ENCODE results near the gene BOD1.

Gene BOD1

DNA sequence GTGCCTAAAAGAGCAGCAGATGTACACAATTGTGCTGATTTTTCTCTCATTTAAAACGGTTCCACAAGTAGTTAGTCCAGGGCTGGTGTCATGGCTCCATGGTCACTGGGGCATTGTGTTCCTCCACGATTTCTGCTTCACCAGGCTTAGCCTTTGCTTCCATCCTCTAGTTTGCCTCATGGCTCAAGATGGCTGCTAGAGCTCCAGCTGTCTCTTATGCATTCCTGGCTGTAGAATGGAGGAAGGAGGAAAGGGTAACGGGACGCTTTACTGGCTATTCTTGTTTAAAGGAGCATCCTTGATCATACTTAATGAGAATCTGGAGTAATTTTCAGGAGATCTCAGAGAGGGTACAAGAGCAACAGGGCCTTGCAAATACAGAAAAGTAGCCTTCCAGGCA, 47.7 kb downstream of the BOD1 start:
- H3K4me1 ChIP-seq (ENCODE audit: control insufficient read depth in 1 of 2, insufficient read depth in 1 of 2, low read depth in 1 of 2, low read length in 1 of 2): peaks cover 0 to 7% of the 10 kb centered on the region in 2 experiments
- no peaks in the 10 kb centered on the region for H3K36me3 ChIP-seq
- TF ChIP-seq, protein P1, sequence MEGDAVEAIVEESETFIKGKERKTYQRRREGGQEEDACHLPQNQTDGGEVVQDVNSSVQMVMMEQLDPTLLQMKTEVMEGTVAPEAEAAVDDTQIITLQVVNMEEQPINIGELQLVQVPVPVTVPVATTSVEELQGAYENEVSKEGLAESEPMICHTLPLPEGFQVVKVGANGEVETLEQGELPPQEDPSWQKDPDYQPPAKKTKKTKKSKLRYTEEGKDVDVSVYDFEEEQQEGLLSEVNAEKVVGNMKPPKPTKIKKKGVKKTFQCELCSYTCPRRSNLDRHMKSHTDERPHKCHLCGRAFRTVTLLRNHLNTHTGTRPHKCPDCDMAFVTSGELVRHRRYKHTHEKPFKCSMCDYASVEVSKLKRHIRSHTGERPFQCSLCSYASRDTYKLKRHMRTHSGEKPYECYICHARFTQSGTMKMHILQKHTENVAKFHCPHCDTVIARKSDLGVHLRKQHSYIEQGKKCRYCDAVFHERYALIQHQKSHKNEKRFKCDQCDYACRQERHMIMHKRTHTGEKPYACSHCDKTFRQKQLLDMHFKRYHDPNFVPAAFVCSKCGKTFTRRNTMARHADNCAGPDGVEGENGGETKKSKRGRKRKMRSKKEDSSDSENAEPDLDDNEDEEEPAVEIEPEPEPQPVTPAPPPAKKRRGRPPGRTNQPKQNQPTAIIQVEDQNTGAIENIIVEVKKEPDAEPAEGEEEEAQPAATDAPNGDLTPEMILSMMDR (IDR thresholded peaks at IDR 0.05): no peak
- H3K27ac ChIP-seq: no peak overlapping the region
- H3K4me3 ChIP-seq (ENCODE audit: low read depth in 1 of 2, low read length in 1 of 2): no peak overlapping the region
- H3K9me3 ChIP-seq: no peaks in the 10 kb centered on the region
- peaks cover 56% of the 10 kb centered on the region for H3K27me3 ChIP-seq

GRCh38 chr5:173568128-173568527, 48.3 kb downstream of the BOD1 start:
- no peaks in the 10 kb centered on the region for H3K36me3 ChIP-seq
- TF ChIP-seq, protein P1 (IDR thresholded peaks at IDR 0.05): no peak
- H3K9me3 ChIP-seq: no peaks in the 10 kb centered on the region
- H3K27me3 ChIP-seq: peaks cover 55% of the 10 kb centered on the region
- no peak overlapping the region for H3K4me3 ChIP-seq (ENCODE audit: low read depth in 1 of 2, low read length in 1 of 2)
- peaks cover 0 to 4% of the 10 kb centered on the region in 2 experiments for H3K4me1 ChIP-seq (ENCODE audit: control insufficient read depth in 1 of 2, insufficient read depth in 1 of 2, low read depth in 1 of 2, low read length in 1 of 2)
- no peak overlapping the region for H3K27ac ChIP-seq

- no peaks in the 10 kb centered on the region for H3K36me3 ChIP-seq
- peaks cover 55% of the 10 kb centered on the region for H3K27me3 ChIP-seq
- H3K4me3 ChIP-seq (ENCODE audit: low read depth in 1 of 2, low read length in 1 of 2): no peak overlapping the region
- TF ChIP-seq, protein P1 (IDR thresholded peaks at IDR 0.05): no peak
- H3K9me3 ChIP-seq: no peaks in the 10 kb centered on the region
- no peak overlapping the region for H3K27ac ChIP-seq
- no peaks in the 10 kb centered on the region for H3K4me1 ChIP-seq (ENCODE audit: control insufficient read depth in 1 of 2, insufficient read depth in 1 of 2, low read depth in 1 of 2, low read length in 1 of 2)
Observed at GRCh38 chr5:173567548-173567947, 48.9 kb downstream of the BOD1 start.

DNA sequence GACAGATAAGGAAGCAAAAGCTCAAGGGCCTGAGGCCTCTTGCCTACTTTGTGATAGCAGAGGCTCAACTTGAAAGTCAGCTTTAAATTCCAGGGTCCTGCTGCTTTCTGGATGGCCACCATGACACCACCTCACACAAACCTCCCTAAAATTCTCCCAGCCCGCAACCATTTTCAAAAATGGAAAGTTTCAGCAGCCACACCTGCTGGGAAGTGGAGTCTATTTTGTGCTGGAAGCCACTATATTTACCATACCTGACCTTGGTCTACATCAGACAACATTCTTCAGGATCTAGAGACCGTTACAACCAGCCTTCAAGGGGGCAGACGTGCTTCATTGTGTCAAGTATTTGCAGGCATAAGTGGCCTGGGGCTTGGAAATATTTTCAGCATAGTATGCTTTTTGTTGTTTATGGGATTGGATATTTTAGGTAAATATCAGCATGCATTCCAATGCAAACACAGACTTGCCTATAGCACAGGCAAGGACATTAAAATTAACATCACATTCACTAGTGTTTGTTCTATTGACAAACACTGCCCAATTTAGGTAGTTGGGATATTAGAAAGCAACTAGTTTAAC, 50.9 kb downstream of the BOD1 start:
- TF ChIP-seq, protein P1 (IDR thresholded peaks at IDR 0.05): no peak
- no peak overlapping the region for H3K4me3 ChIP-seq (ENCODE audit: low read depth in 1 of 2, low read length in 1 of 2)
- H3K27ac ChIP-seq: no peak overlapping the region
- peaks cover 44% of the 10 kb centered on the region for H3K27me3 ChIP-seq
- H3K36me3 ChIP-seq: no peaks in the 10 kb centered on the region
- H3K9me3 ChIP-seq: no peaks in the 10 kb centered on the region
- H3K4me1 ChIP-seq (ENCODE audit: control insufficient read depth in 1 of 2, insufficient read depth in 1 of 2, low read depth in 1 of 2, low read length in 1 of 2): no peaks in the 10 kb centered on the region

GRCh38 chr5:173564106-173564505, 52.3 kb downstream of the BOD1 start:
- TF ChIP-seq, protein P1 (IDR thresholded peaks at IDR 0.05): no peak
- H3K4me1 ChIP-seq (ENCODE audit: control insufficient read depth in 1 of 2, insufficient read depth in 1 of 2, low read depth in 1 of 2, low read length in 1 of 2): no peaks in the 10 kb centered on the region
- peaks cover 36% of the 10 kb centered on the region for H3K27me3 ChIP-seq
- H3K4me3 ChIP-seq (ENCODE audit: low read depth in 1 of 2, low read length in 1 of 2): no peak overlapping the region
- H3K9me3 ChIP-seq: no peaks in the 10 kb centered on the region
- no peak overlapping the region for H3K27ac ChIP-seq
- H3K36me3 ChIP-seq: no peaks in the 10 kb centered on the region
